ENCODE measurements around the gene MTMR1. TPM values are rescaled to one million over a fixed set of nuclear protein-coding genes. Genes with fewer than 3 reads are reported as not detected.

Gene MTMR1
- polyA plus RNA-seq, 2 of the 4 experiments (the other 2 are of a cell fraction), result 17.3 to 28.3 TPM

DNA sequence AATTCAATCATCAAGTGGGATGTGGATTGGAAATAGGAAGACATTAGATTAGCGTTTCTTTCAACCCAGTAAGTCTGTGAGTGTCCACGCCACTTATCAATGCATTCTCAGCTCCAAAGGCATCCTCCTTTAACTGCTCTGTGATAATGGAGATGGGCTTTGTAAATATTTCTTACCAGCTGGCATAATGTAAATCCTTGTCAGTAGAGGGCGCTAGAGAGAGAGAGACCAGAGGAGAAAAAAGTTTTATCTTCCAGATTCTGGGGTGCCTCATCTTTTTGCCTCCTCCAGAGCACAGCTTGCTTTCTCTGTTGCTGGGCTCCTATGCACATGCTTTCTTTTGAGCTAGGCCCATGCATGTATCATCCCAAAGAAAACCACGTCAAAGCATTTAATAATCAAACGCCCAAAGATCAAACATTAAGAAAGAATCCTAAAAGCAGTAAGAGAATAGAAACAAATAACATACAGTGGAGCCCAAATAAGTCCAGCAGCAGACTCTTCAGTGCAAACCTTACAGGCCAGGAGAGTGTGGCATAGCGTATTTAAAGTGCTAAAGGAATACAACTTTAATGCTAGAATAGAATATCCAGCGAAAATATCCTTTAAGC, 9.6 kb upstream of the MTMR1 start (continued):
- TF ChIP-seq, protein P1, sequence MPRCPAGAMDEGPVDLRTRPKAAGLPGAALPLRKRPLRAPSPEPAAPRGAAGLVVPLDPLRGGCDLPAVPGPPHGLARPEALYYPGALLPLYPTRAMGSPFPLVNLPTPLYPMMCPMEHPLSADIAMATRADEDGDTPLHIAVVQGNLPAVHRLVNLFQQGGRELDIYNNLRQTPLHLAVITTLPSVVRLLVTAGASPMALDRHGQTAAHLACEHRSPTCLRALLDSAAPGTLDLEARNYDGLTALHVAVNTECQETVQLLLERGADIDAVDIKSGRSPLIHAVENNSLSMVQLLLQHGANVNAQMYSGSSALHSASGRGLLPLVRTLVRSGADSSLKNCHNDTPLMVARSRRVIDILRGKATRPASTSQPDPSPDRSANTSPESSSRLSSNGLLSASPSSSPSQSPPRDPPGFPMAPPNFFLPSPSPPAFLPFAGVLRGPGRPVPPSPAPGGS (IDR thresholded peaks at IDR 0.05), result no peak
- TF ChIP-seq RARB (CRISPR knock-in tag; IDR thresholded peaks at IDR 0.05) (no peak), ESRRA (IDR thresholded peaks at IDR 0.05; ENCODE audit: borderline replicate concordance, low read length) (no peak), RAD21 (conservative IDR thresholded peaks at IDR 0.05 in 1 of 2, IDR thresholded peaks at IDR 0.05 in 1 of 2) (peak; percentile 27 to 44; a peak in 3 of 5 replicates)

GRCh38 chrX:150688911-150689451, 4.2 kb upstream of the MTMR1 start:
- peak overlapping the region in 1 of 2 experiments; percentile 48; a peak in 4 of 6 replicates for H3K27ac ChIP-seq
- peaks cover 14% of the 10 kb centered on the region for H3K4me1 ChIP-seq
- TF ChIP-seq JUN (IDR thresholded peaks at IDR 0.05), result no peak
- no peak for TF ChIP-seq CEBPB (IDR thresholded peaks at IDR 0.05)
- TF ChIP-seq RNF2 (IDR thresholded peaks at IDR 0.05; ENCODE audit: borderline replicate concordance, low read depth), result no peak
- TF ChIP-seq GATA3 (IDR thresholded peaks at IDR 0.05; ENCODE audit: borderline replicate concordance), result peak; percentile 21; the same call in 1 of the 2 replicates
- TF ChIP-seq MAX (IDR thresholded peaks at IDR 0.05), result peak; percentile 47
- TF ChIP-seq FOSL2 (IDR thresholded peaks at IDR 0.05), result no peak
- TF ChIP-seq FOSL2 (CRISPR knock-in tag; IDR thresholded peaks at IDR 0.05), result peak; percentile 63
- peak; percentile 34; the same call in 1 of the 2 replicates for TF ChIP-seq JUNB (IDR thresholded peaks at IDR 0.05)
- peak overlapping the region; percentile 13; the same call in 1 of the 3 replicates for H3K4me2 ChIP-seq
- FAIRE-seq (no peak), DNase-seq (ENCODE audit: low read depth in 1 of 2, low spot score in 1 of 2) (peak; percentile 42 to 61), ATAC-seq (peak; percentile 69 to 82)
- no peak overlapping the region for H3K4me3 ChIP-seq
- POLR2A ChIA-PET, result no interaction called here
- peaks cover 12% of the 10 kb centered on the region for H3K9me3 ChIP-seq
- CTCF ChIA-PET, result interaction anchor here (0.8 to 1.7 kb wide), 3 partner anchors 9 to 31 kb away, joined by 3 to 5 read pairs (median 4); no protein-coding TSS in a partner anchor
- WGBS (ENCODE audit: missing lambda C conversion rate), result 6% methylated on average over 5 of the region's 5 CpGs

DNA sequence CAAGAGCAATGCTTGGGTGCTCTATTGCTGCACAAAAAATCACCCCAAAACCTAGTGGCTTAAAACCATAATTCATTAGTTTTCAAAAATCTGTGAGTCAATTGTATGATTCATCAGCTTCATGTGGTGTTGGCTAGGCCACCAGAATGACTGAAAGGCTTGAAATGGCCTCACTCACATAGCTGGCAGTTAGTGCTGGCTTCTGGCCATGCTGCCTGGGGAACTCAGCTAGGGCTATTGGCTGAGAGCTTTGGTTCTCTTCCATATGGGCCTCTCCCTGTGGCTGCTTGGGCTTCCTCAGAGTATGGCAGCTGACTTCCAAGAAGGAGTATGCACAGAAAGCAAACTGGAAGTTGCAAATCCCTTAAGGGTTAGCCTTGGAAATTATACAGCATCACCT, 3.1 kb upstream of the MTMR1 start:
- Histone ChIP-seq H3K4me2 (no peak overlapping the region), H3K4me1 (peaks cover 19% of the 10 kb centered on the region), H3K27ac (no peak overlapping the region; a peak in 1 of 6 replicates), H3K4me3 (no peak overlapping the region), H3K9me3 (peaks cover 12% of the 10 kb centered on the region)
- TF ChIP-seq JUNB (IDR thresholded peaks at IDR 0.05), result 0 out of 2 replicates have a peak, but pooled peaks have one; percentile 12
- TF ChIP-seq ZFP36 (IDR thresholded peaks at IDR 0.05; ENCODE audit: borderline replicate concordance, partially characterized antibody), result no peak
- TF ChIP-seq ELK1 (IDR thresholded peaks at IDR 0.05; ENCODE audit: low read depth, low read length), result no peak
- no peak for TF ChIP-seq FOSL2 (IDR thresholded peaks at IDR 0.05)
- peak; percentile 48; the same call in 1 of the 2 replicates for TF ChIP-seq FOSL2 (CRISPR knock-in tag; IDR thresholded peaks at IDR 0.05)
- ChIA-PET CTCF (no interaction called here), POLR2A (no interaction called here)
- DNase-seq (ENCODE audit: low read depth in 1 of 2, low spot score in 1 of 2), result peak in 1 of 2 experiments; percentile 41
- peak in 1 of 2 experiments; percentile 28; a peak in 2 of 6 replicates for ATAC-seq
- no peak for FAIRE-seq

- DNase-seq (ENCODE audit: low read depth in 1 of 2, low spot score in 1 of 2) (no peak), ATAC-seq (no peak), FAIRE-seq (no peak)
- H3K4me3 ChIP-seq, result peak overlapping the region; percentile 87
- 78% methylated on average over 5 of the region's 5 CpGs for WGBS (ENCODE audit: missing lambda C conversion rate)
- H3K9me3 ChIP-seq, result peaks cover 12% of the 10 kb centered on the region
- peak overlapping the region; percentile 87 for H3K4me2 ChIP-seq
- POLR2A ChIA-PET, result interaction anchor here (0.6 to 2.1 kb wide), 3 partner anchors 10 to 753 kb away, joined by 3 to 8 read pairs (median 4); partner anchors contain the start of gene EOLA2
- H3K27ac ChIP-seq, result peak overlapping the region; percentile 85 to 96; a peak in 5 of 6 replicates
- CTCF ChIA-PET, result interaction anchor here (1.1 to 1.7 kb wide), 3 partner anchors 9 to 25 kb away, joined by 5 to 15 read pairs (median 5); no protein-coding TSS in a partner anchor
- peaks cover 19% of the 10 kb centered on the region for H3K4me1 ChIP-seq
- TF ChIP-seq ELK1 (IDR thresholded peaks at IDR 0.05; ENCODE audit: low read depth, low read length) (no peak), RAD21 (conservative IDR thresholded peaks at IDR 0.05 in 1 of 2, IDR thresholded peaks at IDR 0.05 in 1 of 2) (no peak), ZSCAN20 (CRISPR knock-in tag; IDR thresholded peaks at IDR 0.05) (no peak), HOXB5 (CRISPR knock-in tag; IDR thresholded peaks at IDR 0.05) (no peak), CBX8 (IDR thresholded peaks at IDR 0.05) (no peak), POLR2A (IDR thresholded peaks at IDR 0.05; ENCODE audit: low read length) (no peak), RCOR1 (IDR thresholded peaks at IDR 0.05; ENCODE audit: low read depth, low read length) (no peak), E2F6 (IDR thresholded peaks at IDR 0.05; ENCODE audit: borderline replicate concordance, low read depth) (no peak), ZNF302 (CRISPR knock-in tag; IDR thresholded peaks at IDR 0.05) (no peak), EHMT2 (IDR thresholded peaks at IDR 0.05; ENCODE audit: low read depth) (no peak), FOXS1 (CRISPR knock-in tag; IDR thresholded peaks at IDR 0.05) (no peak), KDM1A (IDR thresholded peaks at IDR 0.05; ENCODE audit: low read depth) (no peak), HOXA7 (CRISPR knock-in tag; IDR thresholded peaks at IDR 0.05) (no peak), BHLHE40 (IDR thresholded peaks at IDR 0.05; ENCODE audit: low read depth, low read length) (no peak)
Measured at GRCh38 chrX:150692296-150692695, 900 bp upstream of the MTMR1 start.
